Progenitor cell of endocrine pancreas (in vitro differentiated cells): ENCODE data around the gene MSX2. TPM values are rescaled to one million over a fixed set of nuclear protein-coding genes. Genes with fewer than 3 reads are reported as not detected.

ENCODE experiments used
- DNase-seq: peaks from one replicate; pipeline ENCODE4 v3.0.0; 2021; ENCODE audit warnings: low spot score; ENCODE audit not compliant: unreplicated experiment
- H3K27ac Mint-ChIP-seq: 2 replicates; pipeline ENCODE4 v1.8.0; 2021; ENCODE audit warnings: mild to moderate bottlenecking, moderate library complexity, mixed read lengths
- H3K27me3 Mint-ChIP-seq: 2 replicates; pipeline ENCODE4 v1.8.0; 2021; ENCODE audit warnings: mixed read lengths
- H3K36me3 Mint-ChIP-seq: 2 replicates; pipeline ENCODE4 v1.8.0; 2022; ENCODE audit warnings: mixed read lengths; ENCODE audit not compliant: insufficient read depth
- H3K4me1 Mint-ChIP-seq: 2 replicates; pipeline ENCODE4 v1.8.0; 2021; ENCODE audit warnings: low read depth, mixed read lengths
- H3K4me3 Mint-ChIP-seq: 2 replicates; pipeline ENCODE4 v1.8.0; 2021; ENCODE audit warnings: low read depth, mild to moderate bottlenecking, moderate library complexity, mixed read lengths
- H3K9me3 Mint-ChIP-seq: 2 replicates; pipeline ENCODE4 v1.8.0; 2021; ENCODE audit warnings: low read depth, mixed read lengths
- total RNA-seq: library from RNA; stranded (reverse); gene quantifications from 2 replicates; pipeline ENCODE4 v1.2.1, GENCODE V29; 2021
- TF ChIP-seq, protein P1 (sequence below): fragments of 200-600 bp; sonication (generic); IDR thresholded peaks from one replicate; pipeline ENCODE4 v1.5.0; 2021; ENCODE audit warnings: antibody characterized with exemption, mild to moderate bottlenecking; ENCODE audit not compliant: unreplicated experiment

The MSX2 gene
- total RNA-seq, 1 donor from 2014 or later = 5.8 TPM

DNA sequence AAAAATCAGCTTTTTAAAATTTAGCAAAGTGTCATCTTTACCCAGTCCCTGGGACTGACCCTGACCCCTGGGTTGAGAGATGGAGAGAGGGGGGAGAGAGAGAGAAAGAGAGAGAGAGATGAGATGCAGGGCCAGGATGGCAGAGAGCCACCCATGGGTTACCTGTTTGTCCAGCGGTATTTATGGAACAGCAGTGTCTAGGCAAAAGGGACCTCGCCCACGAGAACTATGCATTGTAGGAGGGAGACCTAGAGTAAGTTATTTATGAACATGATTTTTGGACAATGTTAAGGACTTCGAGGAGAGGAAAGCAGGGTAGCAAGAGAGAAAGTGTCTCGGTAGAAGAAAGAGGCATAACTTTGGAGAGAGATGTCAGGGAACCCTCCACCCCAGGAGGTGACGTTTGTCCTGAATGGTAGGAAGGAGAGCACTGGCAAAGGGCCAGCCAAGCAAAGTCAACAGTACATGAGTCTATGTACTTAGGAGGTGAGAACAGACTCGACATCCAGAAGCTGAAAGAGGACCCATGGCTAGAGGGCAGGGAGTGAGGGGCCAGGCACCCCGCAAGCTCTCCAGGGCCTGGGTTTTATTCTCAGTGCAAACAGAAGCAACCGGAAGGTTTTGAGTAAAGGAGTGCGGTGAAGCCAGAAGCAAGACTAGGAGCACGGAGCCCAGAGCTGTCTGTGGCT lies 30.5 kb upstream of the MSX2 start:
- Mint-ChIP-seq H3K4me3 (no peak overlapping the region), H3K36me3 (no peaks in the 10 kb centered on the region), H3K4me1 (peaks cover 28% of the 10 kb centered on the region), H3K27ac (no peak overlapping the region), H3K27me3 (peaks cover 41% of the 10 kb centered on the region), H3K9me3 (no peaks in the 10 kb centered on the region)
- TF ChIP-seq, protein P1, sequence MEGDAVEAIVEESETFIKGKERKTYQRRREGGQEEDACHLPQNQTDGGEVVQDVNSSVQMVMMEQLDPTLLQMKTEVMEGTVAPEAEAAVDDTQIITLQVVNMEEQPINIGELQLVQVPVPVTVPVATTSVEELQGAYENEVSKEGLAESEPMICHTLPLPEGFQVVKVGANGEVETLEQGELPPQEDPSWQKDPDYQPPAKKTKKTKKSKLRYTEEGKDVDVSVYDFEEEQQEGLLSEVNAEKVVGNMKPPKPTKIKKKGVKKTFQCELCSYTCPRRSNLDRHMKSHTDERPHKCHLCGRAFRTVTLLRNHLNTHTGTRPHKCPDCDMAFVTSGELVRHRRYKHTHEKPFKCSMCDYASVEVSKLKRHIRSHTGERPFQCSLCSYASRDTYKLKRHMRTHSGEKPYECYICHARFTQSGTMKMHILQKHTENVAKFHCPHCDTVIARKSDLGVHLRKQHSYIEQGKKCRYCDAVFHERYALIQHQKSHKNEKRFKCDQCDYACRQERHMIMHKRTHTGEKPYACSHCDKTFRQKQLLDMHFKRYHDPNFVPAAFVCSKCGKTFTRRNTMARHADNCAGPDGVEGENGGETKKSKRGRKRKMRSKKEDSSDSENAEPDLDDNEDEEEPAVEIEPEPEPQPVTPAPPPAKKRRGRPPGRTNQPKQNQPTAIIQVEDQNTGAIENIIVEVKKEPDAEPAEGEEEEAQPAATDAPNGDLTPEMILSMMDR = no peak
- no peak for DNase-seq

DNA sequence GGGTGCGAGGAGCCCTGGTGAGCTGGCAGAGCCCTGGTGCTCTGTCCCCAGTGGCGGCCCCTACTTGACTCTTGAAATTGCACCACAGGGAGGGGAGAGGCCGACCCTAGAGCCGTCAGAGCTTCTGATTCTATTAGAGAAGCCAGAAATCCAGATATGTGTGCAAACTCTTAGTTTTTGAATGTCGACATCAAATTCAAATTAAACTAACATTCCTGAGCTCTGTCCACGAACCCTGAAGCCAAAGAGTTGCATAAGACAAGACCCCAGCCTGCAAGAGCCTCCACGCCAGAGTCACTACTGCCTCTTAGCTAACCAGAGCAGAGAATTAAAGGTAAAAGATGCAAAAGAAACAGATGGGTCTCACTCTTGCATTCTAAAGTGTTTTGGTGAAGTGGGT lies 29.8 kb upstream of the MSX2 start:
- no peak for DNase-seq
- H3K4me1 Mint-ChIP-seq = peaks cover 28% of the 10 kb centered on the region
- H3K4me3 Mint-ChIP-seq = no peak overlapping the region
- TF ChIP-seq, protein P1 = no peak
- H3K27ac Mint-ChIP-seq = no peak overlapping the region
- H3K36me3 Mint-ChIP-seq = no peaks in the 10 kb centered on the region
- H3K27me3 Mint-ChIP-seq = peaks cover 35% of the 10 kb centered on the region
- H3K9me3 Mint-ChIP-seq = no peaks in the 10 kb centered on the region

DNA sequence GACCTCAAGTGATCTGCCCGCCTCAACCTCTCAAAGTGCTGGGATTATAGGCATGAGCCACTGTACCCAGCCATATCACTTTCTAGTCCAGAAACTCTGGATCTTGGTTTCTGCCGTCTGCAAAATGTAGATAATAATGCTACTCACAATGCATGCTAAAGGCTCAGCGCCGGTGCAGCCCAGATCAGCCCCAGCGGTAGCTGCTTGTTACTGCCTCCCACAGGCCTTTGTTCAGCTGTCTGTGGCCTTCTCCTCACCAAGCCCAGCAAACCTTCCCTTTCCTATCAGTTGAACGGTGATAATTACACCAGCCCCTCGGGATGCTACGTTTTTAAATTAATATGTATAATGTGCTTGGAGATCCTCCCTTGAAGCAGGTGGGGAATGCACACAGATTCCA lies 26.2 kb upstream of the MSX2 start:
- Mint-ChIP-seq H3K4me3 (no peak overlapping the region), H3K36me3 (no peaks in the 10 kb centered on the region), H3K9me3 (no peaks in the 10 kb centered on the region), H3K27ac (no peak overlapping the region), H3K4me1 (peaks cover 7% of the 10 kb centered on the region), H3K27me3 (peaks cover 21% of the 10 kb centered on the region)
- no peak for DNase-seq
- TF ChIP-seq, protein P1 = peak; percentile 38

DNA sequence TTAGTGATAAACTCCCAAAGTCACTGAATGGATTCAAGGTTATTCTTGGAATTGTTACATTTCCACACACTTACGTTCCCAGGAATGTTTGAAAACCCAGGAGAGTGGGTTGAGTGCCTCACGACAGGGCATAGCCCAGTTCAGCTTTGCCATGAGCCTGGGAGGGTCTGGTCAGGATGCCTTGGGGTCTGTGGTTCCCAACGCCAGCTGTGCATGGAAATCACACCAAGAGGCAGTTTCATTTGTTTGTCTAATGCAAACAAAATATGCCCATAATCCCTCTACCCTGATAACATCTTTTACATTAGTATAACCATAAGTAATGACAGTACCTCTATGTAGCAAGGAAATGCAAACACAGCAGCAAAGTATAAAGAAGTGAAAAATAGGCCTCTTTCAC lies 25.3 kb upstream of the MSX2 start:
- TF ChIP-seq, protein P1 = no peak
- peaks cover 15% of the 10 kb centered on the region for H3K27me3 Mint-ChIP-seq
- no peaks in the 10 kb centered on the region for H3K36me3 Mint-ChIP-seq
- peaks cover 2% of the 10 kb centered on the region for H3K4me1 Mint-ChIP-seq
- H3K27ac Mint-ChIP-seq = no peak overlapping the region
- no peak for DNase-seq
- no peak overlapping the region for H3K4me3 Mint-ChIP-seq
- no peaks in the 10 kb centered on the region for H3K9me3 Mint-ChIP-seq

DNA sequence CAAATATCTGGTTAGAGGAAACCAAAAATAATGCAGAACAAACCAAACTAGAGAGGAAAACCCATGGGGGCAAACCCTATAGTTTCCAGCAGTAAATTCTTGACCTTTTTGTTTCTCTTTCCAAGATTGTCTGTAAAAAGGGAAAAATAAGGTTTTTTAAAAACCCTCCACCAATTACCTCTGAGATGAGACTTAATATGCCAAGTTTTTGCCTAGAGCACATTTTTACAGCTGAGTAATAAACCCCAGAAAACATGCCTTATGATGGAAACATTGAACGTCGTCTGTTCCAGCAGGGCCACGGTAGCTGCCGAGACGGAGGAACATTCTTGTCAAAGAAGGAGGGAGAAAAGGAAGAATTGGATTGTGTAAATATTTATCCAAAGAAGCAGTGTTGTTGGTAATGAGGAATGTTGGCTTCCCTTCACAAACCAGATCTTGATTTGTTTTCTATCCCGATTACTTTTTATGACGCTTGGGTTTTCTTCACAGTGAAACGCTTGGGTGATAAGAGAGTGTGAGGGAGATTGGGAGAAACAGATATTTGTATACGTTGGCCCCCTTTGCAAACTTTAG lies 17.3 kb upstream of the MSX2 start:
- H3K4me3 Mint-ChIP-seq = no peak overlapping the region
- no peak overlapping the region for H3K27ac Mint-ChIP-seq
- TF ChIP-seq, protein P1 = no peak

More for the DNA sequence above, 17.3 kb upstream of the MSX2 start:
- no peaks in the 10 kb centered on the region for H3K36me3 Mint-ChIP-seq
- peaks cover 28% of the 10 kb centered on the region for H3K27me3 Mint-ChIP-seq
- H3K9me3 Mint-ChIP-seq = no peaks in the 10 kb centered on the region
- DNase-seq = no peak
- H3K4me1 Mint-ChIP-seq = peaks cover 6% of the 10 kb centered on the region
